GM21825 (cell line): ENCODE measurements around the gene RBM18.

Experiments
- ATAC-seq: cut with Tn5 transposase; IDR thresholded peaks from one replicate; pipeline ENCODE4 v1.9.1; 2021; ENCODE audit warnings: mild to moderate bottlenecking, moderate library complexity; ENCODE audit not compliant: unreplicated experiment

RBM18 gene

DNA sequence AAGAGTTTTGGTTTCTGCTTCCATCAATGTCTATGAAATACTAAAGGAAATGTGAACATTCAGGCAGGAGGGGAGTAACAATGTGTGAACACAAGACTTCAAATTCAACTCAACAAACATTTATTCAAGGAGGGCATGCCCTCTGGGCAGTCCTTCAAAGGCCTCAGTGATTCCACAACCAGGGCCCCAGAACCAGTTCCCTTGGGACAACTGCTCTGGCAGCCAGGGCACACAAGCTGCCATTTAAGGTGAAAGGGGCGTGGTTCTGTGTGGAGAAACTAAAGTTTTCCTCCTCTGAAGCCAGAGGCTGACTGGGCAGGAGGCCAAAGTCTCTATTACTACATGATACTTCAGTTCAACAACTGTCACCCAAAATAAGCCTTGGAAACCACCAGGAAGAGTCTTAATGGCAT is 3.2 kb downstream of the RBM18 start:
- no peak for ATAC-seq

DNA sequence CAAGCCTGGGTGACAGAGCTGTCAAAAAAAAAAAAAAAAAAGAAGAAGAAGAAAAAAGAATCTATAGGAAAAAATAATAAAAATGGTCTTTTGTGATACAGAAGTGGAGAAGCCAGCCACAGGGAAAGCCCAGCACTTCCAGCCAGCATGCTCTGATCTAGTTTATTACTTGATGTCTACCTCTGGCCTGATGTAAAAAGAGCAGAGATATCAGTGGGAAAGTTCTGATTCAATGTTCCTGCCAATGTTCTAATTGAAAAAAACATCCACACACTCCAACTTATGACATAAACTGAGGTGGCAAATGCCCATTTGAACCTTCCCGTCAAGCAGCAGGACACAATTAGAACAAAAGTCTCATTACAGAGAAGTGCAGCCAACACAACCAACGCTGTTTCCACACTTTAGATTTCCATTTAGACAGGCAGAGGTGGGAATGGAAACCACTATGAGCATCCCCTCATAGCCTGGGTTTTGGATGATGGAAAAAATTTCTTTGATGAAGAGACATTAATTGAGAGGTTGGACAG is 5.7 kb downstream of the RBM18 start:
- no peak for ATAC-seq

DNA sequence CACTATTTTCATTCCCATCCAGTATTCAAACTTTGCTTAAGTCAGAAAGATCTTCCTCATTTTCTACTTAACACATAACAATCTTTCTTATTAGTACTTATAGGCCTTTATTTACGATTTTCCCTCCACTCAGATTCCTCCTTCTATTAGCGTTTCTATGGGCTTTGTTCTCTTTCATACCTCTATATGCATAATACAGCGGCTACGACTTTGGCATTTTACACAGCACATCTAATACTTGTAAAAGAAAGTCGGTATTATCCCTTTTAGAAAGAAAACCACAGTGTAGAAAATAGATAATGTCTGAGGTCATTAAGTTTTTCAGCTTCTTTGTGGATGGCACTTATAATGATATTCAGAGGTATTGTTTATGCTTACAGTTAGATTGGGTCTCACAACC is 8.4 kb downstream of the RBM18 start:
- no peak for ATAC-seq

DNA sequence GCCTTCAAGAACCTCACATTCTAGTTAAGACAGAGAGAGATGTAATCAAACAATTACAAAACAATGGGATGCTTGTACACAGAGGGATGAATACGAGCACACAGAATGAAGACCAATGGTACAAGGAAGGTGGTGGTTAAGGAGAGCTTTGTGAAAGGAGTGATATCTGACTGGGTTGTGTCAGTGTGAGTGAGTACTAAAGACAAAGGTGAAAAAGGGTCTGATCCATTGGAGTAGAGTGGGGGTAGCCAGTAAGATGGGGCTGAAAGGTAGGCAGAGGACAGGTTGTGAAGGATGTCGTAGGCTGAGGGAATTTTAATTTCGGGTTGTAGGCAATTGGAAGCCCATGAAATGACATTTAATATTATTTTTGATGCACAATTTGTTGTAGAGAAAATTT is 9.9 kb downstream of the RBM18 start:
- no peak for ATAC-seq

DNA sequence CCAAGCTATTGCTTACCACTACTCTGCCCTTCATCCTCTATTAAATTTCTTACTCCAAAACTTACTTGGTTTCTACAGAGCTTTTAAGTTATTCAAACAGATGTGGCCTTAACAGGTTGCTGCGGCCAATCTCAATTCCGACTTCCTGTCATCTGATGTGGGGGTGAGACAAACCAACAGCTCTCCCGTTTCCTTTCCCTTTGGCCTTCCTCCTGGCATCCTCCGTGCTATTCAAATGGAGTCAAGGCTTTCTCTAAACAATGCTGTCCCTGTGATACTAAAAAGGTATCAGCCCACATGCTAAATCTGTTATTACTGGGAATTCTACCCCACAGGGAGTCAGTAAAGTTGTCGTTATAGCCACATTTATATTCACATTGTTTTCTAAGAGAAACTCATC is 11.8 kb downstream of the RBM18 start:
- ATAC-seq = no peak

DNA sequence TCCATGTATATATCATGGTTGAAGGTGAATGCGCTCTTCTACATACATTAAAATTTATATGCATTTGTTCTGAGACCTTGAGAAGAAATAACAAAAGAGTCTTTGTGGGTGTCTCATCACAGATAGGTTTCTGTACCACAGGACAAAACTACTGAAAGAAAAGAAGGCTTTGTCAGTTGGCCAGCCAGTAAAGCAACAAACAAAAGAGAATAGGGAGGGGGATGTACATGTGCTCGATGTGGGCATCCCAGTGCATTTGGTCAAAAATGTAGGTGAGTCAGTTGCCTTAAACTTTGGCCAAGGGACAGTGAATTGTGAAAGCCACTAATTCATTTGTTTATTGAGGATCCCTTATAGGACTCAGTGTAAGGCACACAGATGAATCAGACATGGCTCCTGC is 13.3 kb downstream of the RBM18 start:
- ATAC-seq = no peak

DNA sequence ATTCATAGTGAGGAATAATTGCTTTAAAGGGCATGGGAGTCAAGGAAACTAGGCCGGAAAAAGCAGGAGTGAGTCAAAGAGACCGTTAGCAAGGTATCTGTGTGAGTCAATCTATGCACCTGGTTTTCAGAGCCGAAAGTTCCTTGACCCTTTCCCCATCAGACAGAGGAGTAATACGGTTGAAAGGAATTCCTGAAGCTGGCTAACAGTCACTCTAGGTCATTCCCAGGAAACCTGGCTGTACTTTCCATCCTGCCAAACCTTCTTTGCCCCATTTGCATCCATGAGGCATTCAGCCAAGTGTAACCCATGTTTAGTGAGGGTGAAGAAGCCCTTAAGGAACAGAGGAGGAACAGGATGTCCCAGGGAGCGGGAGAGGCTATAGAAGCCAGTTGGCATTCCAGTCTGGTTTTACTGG is 16.2 kb downstream of the RBM18 start:
- ATAC-seq = no peak

DNA sequence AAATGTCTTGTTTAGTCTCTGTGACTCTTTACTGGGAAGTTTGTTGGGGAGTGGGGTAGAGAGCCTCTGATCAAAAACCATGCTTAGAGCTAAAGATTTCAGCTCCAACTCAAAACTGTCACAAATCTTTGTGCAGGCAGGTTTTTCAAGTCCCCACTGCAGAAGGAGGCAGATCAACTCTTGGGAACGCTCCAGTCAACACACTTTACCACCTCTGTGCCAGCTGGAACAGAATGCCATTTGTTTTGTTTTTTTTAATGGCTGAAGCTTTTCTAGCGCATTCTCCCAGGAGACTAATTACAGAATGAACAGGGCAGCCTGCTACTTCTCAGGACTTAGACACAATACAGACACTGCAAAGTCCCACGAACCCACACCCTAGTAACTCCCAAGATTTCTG is 18.0 kb downstream of the RBM18 start:
- no peak for ATAC-seq

DNA sequence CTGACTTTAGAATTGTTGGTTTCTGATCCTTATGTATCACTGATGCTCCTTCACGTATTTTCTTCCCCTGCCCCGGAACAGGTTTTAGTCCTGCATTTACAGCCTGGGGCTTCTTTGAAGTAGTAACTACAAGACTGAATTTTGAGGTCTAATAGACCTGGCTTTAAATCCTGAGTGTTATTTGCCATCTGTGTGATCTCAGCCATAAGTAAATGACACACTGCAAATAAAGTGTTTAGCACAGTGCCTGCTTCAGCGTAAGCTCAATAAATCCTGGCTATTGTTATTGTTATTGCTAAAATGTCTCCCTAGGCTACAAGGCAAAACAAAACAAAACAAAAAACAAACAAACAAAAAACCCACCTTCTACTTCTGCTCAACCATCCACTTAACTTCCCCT is 20.3 kb downstream of the RBM18 start:
- ATAC-seq = no peak

DNA sequence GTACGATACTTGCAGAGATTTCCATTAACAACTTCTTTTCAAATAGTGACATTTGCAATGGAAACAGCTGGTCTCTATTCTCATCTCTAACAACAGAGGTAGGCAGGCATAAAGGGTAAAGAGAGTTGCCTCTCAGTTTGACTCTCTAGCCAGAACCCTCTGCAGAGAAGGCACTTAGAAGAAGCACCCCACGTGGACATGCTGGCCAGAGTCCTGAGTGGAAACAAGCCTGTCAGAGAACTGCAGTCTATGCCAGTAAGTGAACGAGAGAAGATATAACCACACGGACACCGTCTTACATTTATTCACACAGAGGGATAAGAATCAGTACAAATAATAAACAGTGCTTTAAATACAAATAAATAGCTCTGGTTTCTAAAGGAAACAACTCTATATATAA is 24.9 kb downstream of the RBM18 start:
- ATAC-seq = no peak

DNA sequence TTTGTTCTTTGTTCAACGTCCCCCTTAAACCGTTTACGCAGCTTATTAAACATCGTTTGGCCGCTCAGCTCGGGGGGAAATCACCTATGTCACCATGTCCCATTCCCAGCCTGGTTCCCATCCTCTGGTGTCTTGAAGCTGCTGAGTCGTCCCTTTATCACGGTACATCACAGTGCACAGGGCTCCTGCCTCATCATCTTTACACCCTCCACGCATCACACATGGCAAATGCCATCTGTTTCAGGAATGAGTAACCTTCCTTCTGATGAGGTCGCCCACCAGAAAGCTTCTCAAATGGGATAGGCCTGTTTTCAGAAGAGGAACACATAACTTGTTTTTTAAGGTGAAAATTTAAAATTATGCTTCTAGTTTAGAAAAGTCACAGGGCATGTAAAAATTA is 28.0 kb downstream of the RBM18 start:
- no peak for ATAC-seq

DNA sequence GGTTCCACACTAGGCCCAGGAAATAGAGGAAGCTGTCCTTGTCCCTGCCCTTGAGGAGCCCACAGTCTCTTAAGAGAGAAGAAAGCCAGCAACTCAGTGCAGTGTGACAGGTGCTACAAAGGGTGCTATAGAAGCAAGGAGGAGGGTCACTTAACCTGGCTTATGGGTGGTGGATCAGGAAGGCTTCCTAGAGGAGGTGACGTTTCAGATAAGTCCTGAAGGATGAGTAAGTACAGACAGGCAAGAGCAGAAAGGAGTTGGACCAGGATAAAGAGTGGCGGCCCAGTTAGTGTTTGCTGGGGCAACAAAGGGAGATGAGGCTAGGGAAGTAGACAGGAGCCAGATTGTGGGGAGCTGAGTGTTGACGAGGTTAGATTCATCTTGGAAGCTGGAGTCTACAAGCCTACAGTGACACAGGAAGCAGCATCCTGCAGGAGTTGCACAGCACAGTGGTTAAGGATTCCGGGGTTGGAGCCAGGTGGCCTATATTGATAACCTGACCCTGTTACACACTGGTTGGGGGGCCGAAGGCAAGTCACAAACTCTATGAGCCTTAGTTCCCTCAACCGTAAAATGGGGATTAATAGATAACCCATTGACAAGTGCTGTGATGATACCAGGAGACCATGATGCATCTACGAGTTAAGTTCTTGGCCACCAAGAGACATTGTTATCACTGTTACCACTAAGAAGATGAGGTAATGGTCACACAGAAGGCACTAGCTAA is 30.5 kb downstream of the RBM18 start:
- ATAC-seq = no peak

DNA sequence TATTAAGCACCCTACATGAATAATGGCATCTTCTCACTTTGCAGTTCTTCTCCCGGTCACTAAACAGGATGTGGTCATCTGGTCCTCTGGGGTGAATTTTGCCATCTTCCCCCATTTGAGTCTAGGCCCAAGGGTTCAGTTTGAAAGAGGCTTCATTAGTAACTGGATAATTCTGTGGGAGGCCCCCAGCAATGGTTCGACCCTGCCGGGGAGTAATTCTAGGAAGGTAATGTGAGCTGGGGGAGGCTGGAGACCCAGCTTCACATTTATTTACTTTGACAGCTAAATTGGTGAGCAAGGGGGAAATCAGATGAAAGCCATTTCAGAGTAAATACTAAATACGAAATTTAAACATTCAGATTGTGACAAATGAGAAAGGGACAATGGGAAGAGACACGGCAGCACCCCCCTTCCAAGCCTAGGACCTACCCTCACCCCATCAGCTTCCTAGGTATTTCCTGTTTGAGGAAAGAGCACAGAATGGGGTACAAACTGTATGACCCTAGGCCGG is 31.8 kb downstream of the RBM18 start:
- ATAC-seq = no peak

DNA sequence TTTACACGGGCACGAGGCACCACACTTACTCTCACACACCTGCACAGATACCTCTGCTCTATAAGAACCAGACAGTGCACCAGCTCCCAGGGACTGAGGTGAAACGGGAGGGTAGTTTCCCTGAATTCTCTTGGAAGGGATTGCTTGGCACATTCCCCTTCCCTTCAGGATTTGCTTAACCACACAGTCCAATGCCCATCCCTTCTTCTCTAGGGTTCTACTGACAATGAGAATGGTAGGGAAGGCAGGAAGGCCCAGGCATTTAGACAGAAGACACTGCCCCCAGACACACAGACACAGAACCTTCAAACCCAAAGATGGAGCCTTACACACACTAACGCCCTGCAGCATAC is 35.2 kb downstream of the RBM18 start:
- ATAC-seq = no peak

DNA sequence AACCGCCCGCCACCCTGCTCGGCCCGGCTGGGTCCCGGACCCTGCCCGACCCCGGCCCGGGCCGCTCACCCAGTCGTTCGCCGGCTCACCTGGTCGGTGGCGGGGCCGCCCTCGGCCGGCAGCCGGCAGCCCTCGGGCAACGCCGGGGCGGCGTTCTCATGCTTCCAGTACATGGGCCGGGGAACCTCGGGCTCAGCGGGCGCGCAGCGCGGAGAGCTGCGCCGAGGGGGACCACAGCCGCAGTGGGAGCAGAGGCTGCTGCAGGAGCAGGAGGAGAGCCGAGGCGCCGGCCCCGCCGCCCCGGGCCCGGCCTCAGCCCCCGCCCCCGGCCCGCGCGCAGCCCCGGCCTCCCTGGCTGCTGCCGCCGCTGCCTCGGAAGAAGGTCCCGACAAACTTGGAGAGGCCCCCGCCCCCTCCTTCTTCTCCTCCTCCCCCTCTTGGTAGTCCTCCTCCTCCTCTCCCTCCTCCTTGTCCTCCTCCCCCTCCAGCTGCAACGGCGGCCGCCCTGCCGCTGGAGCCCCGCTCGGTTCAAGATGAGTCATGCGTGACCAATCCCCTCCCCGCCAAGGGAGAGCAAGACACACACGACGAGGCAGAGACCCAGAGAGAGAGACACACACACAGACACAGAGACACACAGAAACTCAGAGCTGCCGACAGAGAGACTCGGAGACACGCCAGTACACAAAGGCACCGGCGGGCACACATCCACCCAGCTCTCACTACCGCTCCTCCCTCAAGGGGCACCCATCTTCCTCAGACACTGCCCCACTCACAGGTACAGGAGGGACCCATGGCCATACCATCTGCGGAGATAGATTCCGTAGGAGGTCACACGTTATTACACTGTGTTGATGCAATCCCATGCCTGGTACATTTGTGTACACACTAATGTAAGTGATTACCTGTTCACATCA is 35.8 kb downstream of the RBM18 start, which contains the start of gene LHX6:
Gene LHX6 (minus strand): TSS at position 390 of the 917 bp plus-strand sequence. CDS start 217 bp downstream, at position 173.
- no peak for ATAC-seq

DNA sequence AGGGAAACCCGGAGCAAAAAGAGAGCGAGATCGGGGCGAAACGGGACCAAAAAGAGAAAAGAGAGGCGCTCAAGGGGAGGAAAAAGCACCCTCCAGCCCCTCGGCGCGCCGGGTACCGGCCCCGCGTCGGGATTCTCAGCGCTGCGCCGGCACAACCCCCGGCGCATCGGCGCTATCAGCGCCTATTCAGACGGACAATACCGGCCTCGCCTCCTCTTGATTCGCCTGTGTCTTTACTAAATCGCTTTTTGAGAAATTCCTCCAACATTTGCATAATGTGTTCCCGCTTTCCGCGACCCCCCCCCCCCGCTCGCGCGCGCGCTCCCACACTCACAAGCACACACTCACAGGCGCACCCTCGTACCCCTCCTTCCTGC is 36.5 kb downstream of the RBM18 start:
- no peak for ATAC-seq

DNA sequence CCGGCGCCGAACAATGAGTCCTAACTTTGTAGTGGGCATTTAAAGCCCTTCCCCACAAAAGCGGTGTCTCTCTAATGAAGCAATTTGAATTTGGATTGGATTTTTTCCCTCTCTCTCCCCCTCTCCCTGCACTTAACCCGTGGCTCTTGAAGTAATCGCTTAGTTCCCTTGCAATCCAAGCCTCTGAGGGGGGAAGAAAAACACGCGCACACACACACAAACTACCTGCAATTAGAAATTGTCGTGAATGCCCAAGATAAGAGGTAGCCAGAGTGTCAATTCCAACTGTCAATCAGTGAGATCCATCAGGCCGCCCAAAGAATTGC is 37.1 kb downstream of the RBM18 start:
- ATAC-seq = no peak

DNA sequence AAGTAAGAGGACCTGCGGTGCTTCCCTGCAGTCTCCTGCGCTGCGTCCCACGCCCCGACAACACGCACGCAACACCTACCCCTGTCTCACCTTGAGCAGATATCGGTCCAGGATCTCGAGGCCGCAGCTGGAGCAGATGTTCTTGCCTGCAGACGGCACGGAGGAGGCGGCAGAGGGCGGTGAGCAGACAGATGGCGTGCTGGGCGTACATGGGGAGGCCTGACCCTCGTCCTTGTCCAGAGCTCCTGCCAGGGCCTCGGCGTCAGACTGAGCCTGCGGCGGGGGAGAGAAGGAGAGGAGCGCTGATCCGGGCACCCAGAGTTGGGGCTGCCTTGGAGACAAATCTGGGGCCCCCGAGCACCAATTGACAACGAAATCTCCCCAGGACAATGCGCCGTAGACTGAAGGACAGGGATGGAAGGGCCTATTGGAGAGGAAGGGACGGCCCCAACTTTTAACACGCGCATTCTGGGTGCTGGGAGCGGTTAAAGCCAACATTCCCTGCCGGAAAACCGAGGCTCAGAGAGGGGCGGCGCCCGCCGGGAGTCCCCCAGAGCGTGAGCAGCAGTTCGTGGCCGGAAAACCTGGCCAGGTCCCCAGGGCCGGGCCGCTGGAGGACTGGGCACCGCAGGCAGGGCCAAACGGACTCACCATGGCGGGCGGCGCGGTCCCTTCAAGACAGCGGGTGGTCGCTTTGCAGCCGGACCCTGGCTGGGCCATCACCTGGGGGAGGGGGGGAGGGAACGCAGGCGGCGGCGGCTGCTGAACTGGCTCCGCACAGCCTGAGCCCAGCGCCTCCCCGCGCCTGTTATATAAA is 37.7 kb downstream of the RBM18 start:
- ATAC-seq = no peak

DNA sequence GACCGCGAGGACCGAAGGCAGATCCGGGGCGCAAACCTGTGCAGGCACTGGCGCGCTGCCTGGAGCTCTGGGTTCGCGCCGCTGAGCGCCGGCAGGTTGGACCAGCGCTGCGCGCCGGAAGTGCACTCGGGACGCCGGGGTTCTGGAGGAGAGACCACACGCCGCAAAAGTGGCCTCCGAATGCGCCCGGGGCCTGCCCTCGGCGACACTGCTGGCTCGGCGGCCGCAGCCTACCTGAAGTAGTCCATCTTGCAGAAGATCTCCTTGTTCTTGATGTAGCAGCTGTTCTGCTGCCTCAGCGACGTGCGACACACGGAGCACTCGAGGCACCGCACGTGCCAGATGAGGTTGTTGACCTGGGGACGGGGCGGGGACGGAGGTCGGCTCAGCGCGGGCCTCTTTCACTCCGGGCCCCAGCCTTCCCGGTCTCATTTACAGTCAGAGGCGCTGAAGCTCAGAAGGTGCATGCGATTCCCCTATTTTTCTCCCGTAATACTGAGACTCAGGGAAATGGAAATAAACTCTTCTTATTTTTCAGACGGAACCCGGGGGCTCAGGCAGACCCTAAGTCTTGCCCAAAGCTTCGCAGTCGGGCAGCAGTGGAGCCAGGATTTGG is 38.4 kb downstream of the RBM18 start:
- no peak for ATAC-seq

DNA sequence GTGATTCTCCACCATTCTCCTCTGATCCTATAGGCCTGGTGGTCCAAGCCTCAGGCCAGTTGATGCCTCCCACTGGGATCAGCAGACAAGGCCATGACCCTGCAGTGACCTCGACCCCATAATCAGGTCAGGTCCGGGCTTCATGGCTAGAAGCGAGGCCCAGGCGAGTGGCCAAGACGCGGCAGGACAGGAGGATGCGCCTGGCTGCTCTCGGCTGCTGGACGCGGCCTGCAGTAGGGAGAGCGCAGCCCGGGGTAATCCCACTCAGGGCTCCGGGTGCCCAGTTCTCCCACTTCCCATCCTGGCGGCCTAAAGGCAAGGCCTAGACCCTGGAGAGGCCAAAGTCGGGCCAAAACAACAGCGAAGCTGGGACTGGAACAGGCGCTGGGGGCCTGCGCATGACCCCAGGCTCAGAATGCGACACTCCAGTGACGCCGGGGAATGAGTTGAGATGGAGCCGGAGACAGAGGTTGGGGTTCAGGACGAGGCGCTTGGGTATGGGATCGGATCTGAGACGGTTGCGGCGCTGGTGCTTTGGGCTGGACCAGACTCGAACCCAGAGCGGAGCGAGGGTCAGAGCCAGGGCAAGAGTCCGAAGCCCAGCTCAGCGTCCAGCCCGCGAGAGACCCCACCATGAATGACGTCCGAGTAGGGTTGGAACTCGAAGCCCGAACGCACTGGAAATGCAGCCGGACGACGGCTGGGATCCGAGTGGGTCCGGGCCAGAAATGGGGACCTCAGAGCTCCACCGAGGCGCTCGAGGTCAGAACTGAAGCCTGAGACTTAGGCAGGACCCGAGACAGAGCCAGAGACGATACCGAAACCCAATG is 39.1 kb downstream of the RBM18 start:
- no peak for ATAC-seq
